Loucy (cell line): ENCODE measurements around the gene TP73.

Source experiments
- EZH2phosphoT487 ChIP-seq: fragments of 200-600 bp; IDR thresholded peaks from 2 replicates; pipeline ENCODE4 v1.6.1; 2018; ENCODE audit warnings: antibody characterized with exemption, mild to moderate bottlenecking, moderate library complexity, borderline replicate concordance
- TF ChIP-seq, protein P1 (sequence below): fragments of 200-600 bp; sonication (generic); conservative IDR thresholded peaks from 2 replicates; pipeline ENCODE4 v1.5.1; 2014; ENCODE audit warnings: mild to moderate bottlenecking, antibody characterized with exemption, low read length

DNA sequence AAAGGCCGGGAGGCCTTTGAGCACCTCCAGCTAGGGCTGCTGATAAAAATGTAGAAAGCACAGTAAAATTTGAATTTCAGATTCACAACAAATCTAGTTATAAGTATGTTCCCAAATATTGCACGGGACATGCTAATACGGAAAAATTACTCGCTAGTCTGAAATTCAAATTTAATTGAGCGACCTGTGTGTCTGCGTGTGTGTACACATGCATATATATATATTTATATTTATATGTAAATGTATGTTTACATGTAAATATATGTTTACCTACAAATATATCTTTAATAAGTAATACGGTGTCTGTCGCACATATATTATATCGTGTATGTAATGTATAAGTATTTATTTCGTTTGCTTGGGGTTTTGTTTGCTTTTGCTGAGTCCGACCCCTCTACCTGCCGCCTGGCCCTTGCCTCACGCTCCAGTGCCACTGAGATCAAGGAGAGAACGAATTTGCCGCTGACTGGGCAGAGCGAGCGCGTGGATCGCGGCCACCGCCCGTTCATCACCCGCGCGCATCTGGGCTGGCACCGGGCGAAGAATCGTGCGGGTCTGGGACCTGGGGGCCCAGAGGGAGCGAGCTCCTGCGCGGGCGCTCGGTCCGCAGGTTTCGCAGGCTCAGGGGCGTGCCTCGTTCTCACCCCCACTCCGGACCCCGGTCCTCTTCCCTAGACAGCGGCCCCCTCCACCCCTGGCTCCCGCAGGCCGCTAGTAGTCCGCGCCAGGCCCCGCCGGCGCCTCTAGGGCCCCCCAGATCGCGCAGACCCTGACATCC, 1.9 kb upstream of the TP73 start:
- TF ChIP-seq, protein P1, sequence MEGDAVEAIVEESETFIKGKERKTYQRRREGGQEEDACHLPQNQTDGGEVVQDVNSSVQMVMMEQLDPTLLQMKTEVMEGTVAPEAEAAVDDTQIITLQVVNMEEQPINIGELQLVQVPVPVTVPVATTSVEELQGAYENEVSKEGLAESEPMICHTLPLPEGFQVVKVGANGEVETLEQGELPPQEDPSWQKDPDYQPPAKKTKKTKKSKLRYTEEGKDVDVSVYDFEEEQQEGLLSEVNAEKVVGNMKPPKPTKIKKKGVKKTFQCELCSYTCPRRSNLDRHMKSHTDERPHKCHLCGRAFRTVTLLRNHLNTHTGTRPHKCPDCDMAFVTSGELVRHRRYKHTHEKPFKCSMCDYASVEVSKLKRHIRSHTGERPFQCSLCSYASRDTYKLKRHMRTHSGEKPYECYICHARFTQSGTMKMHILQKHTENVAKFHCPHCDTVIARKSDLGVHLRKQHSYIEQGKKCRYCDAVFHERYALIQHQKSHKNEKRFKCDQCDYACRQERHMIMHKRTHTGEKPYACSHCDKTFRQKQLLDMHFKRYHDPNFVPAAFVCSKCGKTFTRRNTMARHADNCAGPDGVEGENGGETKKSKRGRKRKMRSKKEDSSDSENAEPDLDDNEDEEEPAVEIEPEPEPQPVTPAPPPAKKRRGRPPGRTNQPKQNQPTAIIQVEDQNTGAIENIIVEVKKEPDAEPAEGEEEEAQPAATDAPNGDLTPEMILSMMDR: no peak
- no peak for TF ChIP-seq EZH2phosphoT487
